Measurements from ENCODE around the gene MEIS2.

MEIS2 gene

DNA sequence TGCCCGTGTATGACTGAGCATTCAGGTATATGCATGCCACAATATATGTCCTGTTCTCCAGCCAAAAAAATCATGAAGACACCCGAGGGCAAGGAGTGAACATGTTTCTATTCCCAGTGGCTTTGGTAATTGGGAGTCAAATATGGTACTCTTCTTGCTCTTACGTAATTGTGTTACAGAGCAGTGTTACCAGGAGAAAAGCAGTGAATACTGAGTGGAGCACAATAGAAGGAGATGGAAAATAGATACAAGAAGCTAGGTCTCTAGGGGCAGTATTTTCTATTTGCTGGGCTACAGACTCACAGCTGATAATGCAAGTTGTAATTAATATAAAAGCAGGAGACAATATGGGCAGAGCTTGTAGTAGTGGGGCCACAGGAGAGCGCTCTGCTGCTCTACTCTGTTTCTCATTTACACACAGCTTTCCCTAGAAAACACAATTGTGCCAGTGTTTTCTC lies 13.2 kb downstream of the MEIS2 start:
- TF ChIP-seq SIN3A (IDR thresholded peaks at IDR 0.05; ENCODE audit: borderline replicate concordance, insufficient read depth, low read length): no peak
- TF ChIP-seq REST (IDR thresholded peaks at IDR 0.05; ENCODE audit: insufficient read depth in 1 of 2, low read depth in 2 of 2, low read length in 2 of 2): no peak
- TF ChIP-seq POLR2AphosphoS5 (IDR thresholded peaks at IDR 0.05; ENCODE audit: low read depth, low read length): no peak
- no peak for TF ChIP-seq FOXP2 (optimal IDR thresholded peaks at IDR 0.05; ENCODE audit: borderline replicate concordance, extremely low read depth, extremely low read length, insufficient read depth)
- no peak for TF ChIP-seq TAF1 (IDR thresholded peaks at IDR 0.05; ENCODE audit: borderline replicate concordance, insufficient read depth, low read length)

GRCh38 chr15:37086521-37086920 lies 13.8 kb downstream of the MEIS2 start:
- TF ChIP-seq POLR2AphosphoS5 (IDR thresholded peaks at IDR 0.05; ENCODE audit: low read depth, low read length) (no peak), SIN3A (IDR thresholded peaks at IDR 0.05; ENCODE audit: borderline replicate concordance, insufficient read depth, low read length) (no peak), FOXP2 (optimal IDR thresholded peaks at IDR 0.05; ENCODE audit: borderline replicate concordance, extremely low read depth, extremely low read length, insufficient read depth) (no peak), REST (IDR thresholded peaks at IDR 0.05; ENCODE audit: insufficient read depth in 1 of 2, low read depth in 2 of 2, low read length in 2 of 2) (no peak), TAF1 (IDR thresholded peaks at IDR 0.05; ENCODE audit: borderline replicate concordance, insufficient read depth, low read length) (no peak)

GRCh38 chr15:37086120-37086519 lies 14.2 kb downstream of the MEIS2 start:
- TF ChIP-seq SIN3A (IDR thresholded peaks at IDR 0.05; ENCODE audit: borderline replicate concordance, insufficient read depth, low read length): no peak
- no peak for TF ChIP-seq FOXP2 (optimal IDR thresholded peaks at IDR 0.05; ENCODE audit: borderline replicate concordance, extremely low read depth, extremely low read length, insufficient read depth)
- TF ChIP-seq REST (IDR thresholded peaks at IDR 0.05; ENCODE audit: insufficient read depth in 1 of 2, low read depth in 2 of 2, low read length in 2 of 2): no peak
- no peak for TF ChIP-seq TAF1 (IDR thresholded peaks at IDR 0.05; ENCODE audit: borderline replicate concordance, insufficient read depth, low read length)
- no peak for TF ChIP-seq POLR2AphosphoS5 (IDR thresholded peaks at IDR 0.05; ENCODE audit: low read depth, low read length)

DNA sequence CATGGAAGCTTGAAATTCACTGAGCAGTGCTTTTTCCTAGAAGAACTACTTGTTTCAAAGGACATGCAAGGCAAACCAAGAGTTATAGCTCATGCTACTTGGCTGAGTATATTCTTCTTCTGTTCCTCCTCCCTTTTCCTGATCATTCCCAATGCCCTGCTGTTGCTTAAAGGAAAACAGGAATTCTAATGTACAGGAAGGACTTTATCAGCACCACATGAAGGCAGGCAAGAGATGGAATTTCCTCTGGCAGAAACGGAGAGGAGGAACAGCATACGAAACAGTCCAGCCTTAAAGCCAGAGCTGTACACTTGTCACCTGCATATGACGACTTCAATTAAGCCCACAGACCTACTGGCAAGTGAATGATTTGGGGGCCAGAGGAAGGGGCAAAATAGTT lies 15.7 kb downstream of the MEIS2 start:
- peak; percentile 35; the same call in 1 of the 2 replicates for TF ChIP-seq SIN3A (IDR thresholded peaks at IDR 0.05; ENCODE audit: borderline replicate concordance, insufficient read depth, low read length)
- no peak for TF ChIP-seq REST (IDR thresholded peaks at IDR 0.05; ENCODE audit: insufficient read depth in 1 of 2, low read depth in 2 of 2, low read length in 2 of 2)

- TF ChIP-seq TAF1 (IDR thresholded peaks at IDR 0.05; ENCODE audit: borderline replicate concordance, insufficient read depth, low read length) (no peak), POLR2AphosphoS5 (IDR thresholded peaks at IDR 0.05; ENCODE audit: low read depth, low read length) (no peak), REST (IDR thresholded peaks at IDR 0.05; ENCODE audit: insufficient read depth in 1 of 2, low read depth in 2 of 2, low read length in 2 of 2) (no peak), FOXP2 (optimal IDR thresholded peaks at IDR 0.05; ENCODE audit: borderline replicate concordance, extremely low read depth, extremely low read length, insufficient read depth) (no peak), SIN3A (IDR thresholded peaks at IDR 0.05; ENCODE audit: borderline replicate concordance, insufficient read depth, low read length) (no peak)
Observed at GRCh38 chr15:37083610-37084009, 16.7 kb downstream of the MEIS2 start.
